GM19351 (cell line): ENCODE results near the gene ZSWIM1.
A peak's percentile ranks its signal among the peaks of the same experiment; 100 is the strongest.
"Not testable (repeated sequence)": the region's sequence is repeated elsewhere in the genome, so short reads cannot be mapped to it uniquely, and the experiment has no call there.

Experiments
- ATAC-seq: cut with Tn5 transposase; IDR thresholded peaks from one replicate; pipeline ENCODE4 v1.9.1; 2021; ENCODE audit warnings: mild to moderate bottlenecking, moderate library complexity; ENCODE audit not compliant: unreplicated experiment

Gene ZSWIM1

DNA sequence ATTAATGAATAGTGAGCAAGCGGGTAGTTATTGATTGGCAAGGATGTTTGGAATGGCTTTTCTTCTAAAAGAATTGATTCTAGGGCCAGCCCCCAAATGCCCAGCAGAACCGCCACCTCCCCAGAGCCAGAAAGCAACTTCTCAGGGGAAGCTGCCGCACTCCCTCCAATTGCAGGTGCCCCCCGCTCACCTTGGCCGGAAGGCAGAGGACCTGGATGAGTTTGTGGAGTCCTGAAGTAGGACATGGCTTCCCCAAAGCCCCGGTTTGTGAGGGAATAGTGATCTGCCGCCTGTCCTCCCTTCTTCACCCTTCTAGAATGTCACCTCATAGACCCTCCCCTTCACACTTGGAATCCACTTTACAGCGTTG, 6.3 kb downstream of the ZSWIM1 start, which contains the start of gene SPATA25:
Gene SPATA25, minus strand, starts transcription at position 277 of the 370 bp plus-strand sequence. Its CDS starts 32 bp downstream, at position 245.
- no peak for ATAC-seq

DNA sequence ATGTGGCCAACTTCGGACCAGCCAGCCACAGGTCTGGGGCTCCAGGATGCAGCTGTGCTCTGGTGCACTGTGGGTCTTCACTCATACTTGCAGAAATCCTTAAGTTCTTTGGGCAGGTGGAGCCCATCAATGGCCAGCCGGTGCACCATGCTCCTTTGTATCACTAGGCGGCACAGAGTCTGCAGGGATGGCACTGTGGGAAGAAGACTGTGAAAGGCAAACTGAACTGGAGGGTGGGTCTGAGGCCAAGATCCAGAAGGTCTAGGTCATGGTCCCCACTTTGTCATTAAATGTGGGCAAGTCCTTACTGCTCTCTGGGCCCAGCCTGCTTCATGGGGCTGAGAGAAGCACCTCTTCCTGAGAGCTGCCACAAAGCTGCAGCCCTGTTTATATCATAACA, 7.7 kb downstream of the ZSWIM1 start:
- no peak for ATAC-seq

DNA sequence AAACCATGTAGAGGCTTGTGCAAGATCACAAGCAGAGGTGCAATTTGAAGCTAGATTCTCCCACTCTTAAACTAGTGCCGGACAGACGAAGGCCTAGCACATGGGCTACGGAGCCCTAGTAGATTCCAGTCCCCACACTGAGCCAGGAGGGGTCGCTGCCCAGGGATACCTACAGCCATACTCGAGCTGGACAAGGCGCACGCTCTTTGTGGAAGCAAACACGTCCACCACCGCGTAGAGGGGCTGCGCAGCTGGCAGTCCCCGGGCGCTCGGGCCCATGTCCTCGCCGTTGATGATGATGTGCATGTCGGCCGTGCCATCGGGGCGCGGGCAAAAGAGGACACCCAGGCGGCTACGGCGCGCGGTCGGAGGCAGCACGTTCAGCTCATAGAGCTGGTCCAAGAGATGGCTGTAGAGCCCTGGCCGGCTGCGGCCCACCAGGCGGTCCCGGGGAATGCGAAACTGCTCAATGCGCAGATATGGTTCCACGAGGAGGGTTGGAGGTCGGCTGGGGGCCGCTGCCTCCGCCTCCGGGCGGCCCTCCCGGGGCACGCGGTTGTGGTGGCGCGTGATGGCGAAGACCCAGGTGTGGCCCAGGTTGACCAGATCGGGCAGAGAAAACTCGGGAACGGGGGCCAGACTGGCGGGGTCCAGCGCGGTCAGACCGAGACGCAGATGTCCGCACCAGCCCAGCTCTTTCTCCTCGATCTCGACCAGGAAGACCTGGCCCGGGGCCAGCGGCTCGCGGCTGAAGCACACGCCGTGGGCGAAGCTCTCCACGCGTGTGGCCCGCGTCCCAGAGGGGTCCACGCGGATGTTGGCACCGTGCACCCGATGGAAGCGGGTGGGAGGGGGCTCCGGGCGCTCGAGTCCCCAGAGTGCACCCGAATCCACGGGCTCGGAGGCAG, 9.3 kb downstream of the ZSWIM1 start:
- ATAC-seq = peak; percentile 41

- peak; percentile 82 for ATAC-seq
Measured at GRCh38 chr20:45890985-45891983, 10.3 kb downstream of the ZSWIM1 start, which contains the start of the genes CTSA and NEURL2. Gene CTSA (plus strand): TSS chr20:45891335. CDS start chr20:45891569, 234 bp downstream. Gene NEURL2 (minus strand): TSS chr20:45891208. CDS start chr20:45890991, 217 bp downstream.

DNA sequence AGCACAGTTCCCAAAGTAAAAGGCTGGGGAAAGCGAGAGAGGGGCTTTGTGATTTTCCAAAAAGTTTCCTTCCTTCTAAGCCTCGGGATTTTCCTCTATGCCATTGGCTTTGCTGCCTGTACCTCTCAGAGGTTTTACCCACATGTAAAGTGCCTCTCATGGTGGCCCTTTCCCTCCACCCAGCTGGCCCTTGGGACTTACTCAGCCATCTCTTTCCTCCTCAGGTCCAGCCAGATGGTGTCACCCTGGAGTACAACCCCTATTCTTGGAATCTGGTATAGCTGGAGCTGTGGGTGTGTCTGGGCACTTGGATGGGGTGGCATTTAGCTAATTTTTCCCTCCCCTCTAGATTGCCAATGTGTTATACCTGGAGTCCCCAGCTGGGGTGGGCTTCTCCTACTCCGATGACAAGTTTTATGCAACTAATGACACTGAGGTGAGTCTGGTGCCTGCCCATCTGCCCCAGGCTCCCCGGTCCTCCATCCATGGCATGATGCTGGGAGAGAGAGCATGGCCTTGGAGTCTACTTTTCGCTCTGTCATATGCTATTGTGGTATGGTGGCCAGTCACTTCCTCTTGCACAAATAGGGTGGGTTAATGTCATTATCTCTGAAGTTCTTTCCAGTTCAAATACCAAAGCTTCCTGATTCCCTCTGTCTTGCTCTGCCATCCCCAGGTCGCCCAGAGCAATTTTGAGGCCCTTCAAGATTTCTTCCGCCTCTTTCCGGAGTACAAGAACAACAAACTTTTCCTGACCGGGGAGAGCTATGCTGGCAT, 11.2 kb downstream of the ZSWIM1 start:
- no peak for ATAC-seq

GRCh38 chr20:45892828-45893500, 11.9 kb downstream of the ZSWIM1 start:
- ATAC-seq = no peak

GRCh38 chr20:45893831-45894230, 12.8 kb downstream of the ZSWIM1 start:
- no peak for ATAC-seq

DNA sequence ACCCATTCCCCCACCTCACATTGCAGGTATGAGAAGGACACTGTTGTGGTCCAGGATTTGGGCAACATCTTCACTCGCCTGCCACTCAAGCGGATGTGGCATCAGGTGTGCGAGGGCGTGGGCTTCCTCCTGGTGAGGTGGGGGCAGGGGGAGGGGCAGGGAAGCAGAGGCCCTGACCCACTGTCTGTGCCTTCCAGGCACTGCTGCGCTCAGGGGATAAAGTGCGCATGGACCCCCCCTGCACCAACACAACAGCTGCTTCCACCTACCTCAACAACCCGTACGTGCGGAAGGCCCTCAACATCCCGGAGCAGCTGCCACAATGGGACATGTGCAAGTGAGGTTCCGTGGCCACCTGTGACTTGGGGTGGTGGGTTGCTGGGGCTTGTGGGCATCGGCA, 13.8 kb downstream of the ZSWIM1 start:
- ATAC-seq = no peak

DNA sequence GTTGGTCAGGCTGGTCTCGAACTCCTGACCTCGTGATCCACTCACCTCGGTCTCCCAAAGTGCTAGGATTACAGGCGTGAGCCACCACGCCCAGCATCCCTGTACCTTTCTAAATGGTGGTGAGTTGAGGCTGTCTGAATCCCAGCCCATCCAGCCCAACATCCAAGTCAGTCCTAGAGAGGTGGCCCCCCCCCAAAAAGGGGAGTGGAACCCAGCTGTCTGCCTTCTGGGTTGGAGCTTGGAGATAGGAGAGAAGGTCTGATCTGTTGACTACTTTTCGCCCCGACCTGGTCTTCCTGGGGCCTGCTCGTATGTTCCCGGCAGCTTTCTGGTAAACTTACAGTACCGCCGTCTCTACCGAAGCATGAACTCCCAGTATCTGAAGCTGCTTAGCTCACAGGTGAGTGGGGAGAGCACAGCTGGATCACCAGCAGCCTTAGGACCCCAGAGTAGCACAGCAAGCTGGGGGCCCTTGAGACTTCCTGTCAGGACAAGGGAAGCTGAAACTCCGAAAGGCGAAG, 15.7 kb downstream of the ZSWIM1 start:
- ATAC-seq = no peak

DNA sequence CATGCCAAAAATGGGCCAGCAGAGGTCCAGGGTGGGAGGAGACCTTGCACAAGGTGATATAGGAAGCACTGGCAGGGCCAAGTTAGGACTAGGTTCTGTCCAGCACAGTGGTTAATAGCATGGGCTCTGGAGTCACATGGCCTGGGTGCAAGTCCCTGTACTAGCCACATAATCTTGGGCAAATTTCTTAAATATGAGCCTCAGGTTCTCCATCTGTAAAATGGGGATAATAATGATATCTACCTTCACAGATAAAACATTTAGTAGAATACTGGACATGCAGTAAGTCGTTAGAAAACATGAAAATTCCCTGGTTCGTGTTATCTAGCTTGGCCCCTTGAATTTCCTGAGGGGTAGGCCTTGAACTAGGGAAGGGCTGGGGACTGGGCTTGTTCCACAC, 16.3 kb downstream of the ZSWIM1 start:
- no peak for ATAC-seq

GRCh38 chr20:45897692-45898091, 16.7 kb downstream of the ZSWIM1 start:
- no peak for ATAC-seq

GRCh38 chr20:45898285-45898684, 17.3 kb downstream of the ZSWIM1 start:
- no peak for ATAC-seq

GRCh38 chr20:45899046-45899835, 18.2 kb downstream of the ZSWIM1 start:
- ATAC-seq = no peak

GRCh38 chr20:45901332-45901731, 20.3 kb downstream of the ZSWIM1 start:
- not testable (repeated sequence) for ATAC-seq

GRCh38 chr20:45902199-45902701, 21.2 kb downstream of the ZSWIM1 start:
- ATAC-seq = no peak

DNA sequence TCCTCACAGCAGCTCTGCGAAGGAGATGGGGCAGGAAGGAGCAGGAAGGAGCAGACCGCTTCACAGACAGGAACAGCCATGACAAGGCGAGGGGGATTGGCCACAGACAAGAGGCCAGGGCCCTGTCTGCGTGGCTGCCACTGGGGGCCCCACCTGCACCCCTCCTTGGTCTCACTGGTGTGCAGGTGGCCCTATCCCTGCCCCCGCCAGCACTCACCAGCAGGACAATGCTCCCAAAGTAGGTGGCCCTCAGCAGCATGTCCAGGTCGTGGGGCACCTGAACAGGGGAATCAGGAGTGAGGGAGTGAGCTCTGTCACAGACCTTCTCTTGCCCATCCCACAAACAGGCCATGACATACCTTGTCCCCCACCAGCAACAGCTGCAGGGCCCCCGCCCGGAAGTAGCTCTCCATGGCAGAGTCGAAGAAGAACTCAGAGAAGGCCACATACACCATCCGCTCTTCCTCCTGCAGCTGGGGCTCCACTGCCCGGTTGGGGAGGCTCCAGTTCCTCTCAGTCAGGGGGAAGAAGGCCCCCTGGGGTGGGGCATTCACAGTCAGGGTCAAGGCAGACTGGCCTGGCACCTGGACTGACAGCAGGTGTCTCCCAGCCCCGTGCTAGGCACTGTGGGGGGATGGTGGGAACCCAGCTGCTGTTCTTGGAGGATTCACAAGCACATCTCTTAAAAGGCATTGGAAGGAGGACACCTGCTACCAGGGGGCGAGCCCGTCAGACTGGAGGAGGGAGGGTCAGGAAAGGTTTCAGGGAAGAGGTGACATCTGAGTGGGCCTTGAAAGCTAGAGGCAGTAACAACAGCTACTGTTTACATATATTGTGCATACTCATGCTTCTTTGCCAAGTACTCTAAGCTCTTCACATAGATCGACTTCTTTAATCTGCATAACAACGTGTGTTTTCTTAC, 23.8 kb downstream of the ZSWIM1 start:
- no peak for ATAC-seq

GRCh38 chr20:45905505-45906079, 24.6 kb downstream of the ZSWIM1 start:
- no peak for ATAC-seq
